ENCODE measurements around the gene KCNQ1.

KCNQ1 gene

DNA sequence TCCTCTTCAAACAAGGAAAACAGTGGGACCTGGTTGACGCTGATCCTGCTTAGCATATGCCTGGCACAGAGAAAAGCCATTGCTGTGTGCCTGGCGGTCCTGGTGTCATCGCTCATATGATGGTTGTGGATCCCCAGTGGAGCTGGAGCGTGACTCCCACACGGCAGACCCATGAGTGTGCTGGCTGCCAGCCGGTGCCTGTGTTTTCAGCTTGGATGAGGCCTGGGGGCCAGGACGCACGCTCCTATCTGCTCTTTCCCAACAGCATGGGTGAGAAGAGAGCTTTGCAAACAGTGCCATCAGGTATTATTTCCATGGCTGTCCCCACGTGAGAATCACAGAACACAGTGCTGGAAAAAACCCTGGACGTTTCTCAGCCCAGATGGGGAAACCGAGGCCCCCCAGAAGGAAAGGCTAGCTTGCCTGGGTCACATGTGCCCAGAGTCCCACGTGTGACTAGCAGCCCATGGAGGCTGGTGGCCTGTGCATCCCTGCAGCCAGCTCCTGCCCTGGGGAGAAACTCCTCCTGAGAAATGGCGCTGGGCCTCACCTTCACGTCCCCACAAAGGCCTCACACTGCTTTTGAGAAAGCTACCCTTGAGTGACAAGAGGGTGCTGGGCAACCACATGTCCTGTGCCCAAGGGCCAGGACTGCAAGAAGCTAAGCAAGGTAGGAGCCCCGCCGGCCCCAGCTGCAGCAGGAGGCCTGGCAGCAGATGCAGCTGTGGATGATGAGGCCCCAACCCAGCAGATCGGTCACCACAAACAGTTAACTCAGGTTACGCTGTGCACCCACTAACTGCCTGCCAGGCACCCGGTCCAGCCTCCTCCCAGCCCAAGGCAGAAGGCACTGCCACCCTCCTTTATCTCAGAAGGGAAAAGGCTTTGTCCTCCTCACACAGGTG, 436.5 kb downstream of the KCNQ1 start:
- TF ChIP-seq, protein P1, sequence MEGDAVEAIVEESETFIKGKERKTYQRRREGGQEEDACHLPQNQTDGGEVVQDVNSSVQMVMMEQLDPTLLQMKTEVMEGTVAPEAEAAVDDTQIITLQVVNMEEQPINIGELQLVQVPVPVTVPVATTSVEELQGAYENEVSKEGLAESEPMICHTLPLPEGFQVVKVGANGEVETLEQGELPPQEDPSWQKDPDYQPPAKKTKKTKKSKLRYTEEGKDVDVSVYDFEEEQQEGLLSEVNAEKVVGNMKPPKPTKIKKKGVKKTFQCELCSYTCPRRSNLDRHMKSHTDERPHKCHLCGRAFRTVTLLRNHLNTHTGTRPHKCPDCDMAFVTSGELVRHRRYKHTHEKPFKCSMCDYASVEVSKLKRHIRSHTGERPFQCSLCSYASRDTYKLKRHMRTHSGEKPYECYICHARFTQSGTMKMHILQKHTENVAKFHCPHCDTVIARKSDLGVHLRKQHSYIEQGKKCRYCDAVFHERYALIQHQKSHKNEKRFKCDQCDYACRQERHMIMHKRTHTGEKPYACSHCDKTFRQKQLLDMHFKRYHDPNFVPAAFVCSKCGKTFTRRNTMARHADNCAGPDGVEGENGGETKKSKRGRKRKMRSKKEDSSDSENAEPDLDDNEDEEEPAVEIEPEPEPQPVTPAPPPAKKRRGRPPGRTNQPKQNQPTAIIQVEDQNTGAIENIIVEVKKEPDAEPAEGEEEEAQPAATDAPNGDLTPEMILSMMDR (IDR thresholded peaks at IDR 0.05; ENCODE audit: borderline replicate concordance, insufficient read depth, low read depth, low read length) = no peak
- H3K4me3 ChIP-seq (ENCODE audit: low read depth, low read length) = no peak overlapping the region

DNA sequence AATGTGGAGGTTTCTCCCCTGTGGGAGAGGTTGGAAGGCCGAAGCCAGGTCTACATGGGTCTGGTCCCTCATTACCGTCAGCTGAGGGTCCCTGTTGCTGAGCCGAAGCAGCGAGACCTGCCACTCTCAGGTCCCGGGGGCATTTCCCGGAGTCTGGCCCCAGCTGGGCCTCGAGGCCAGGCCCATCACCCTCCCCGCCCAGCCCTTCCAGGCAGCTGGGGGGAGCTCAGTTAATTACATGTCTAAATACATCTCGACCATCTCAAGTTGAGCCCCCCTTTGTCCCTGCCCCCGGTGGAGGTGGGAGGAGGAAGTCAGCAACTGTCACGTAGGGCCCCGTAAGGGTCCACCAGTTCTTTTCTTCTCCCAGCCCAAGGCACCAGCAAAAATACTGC, 437.2 kb downstream of the KCNQ1 start:
- TF ChIP-seq, protein P1 (IDR thresholded peaks at IDR 0.05; ENCODE audit: borderline replicate concordance, insufficient read depth, low read depth, low read length) = no peak

DNA sequence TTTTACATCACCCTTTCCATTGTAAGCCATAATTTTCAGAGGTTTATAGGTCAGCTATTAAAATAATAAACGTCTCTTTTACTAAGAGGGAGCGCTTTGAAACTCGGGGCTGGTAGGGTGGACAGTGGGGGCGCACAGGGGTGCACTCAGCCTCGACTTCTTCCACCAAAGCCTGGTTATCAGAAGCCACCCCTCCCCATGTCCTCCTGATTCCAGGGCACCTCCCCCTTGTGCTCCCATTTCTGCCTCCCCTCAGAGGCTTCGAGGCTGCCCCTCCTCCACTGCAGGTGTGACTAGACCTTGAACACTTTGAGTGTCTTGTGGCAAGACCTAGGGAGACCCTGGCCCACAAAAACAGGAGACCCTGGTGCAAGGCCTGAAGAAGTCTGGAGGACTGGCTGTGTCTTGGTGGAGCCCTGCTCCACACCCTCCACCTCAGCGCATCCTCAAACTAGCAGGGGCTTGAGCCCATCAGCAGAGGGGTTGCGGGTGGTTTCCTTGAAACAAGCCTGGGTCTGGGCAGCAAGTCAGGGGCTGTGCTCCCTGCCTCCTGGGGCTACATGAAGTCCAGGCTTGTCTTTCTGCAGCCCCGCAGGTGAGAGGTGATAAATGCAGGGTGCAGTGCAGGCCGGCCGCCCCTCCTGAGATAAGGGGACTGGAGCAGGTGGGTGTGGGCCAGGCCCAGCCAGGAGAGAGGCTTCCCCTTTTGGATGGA, 437.7 kb downstream of the KCNQ1 start:
- H3K4me3 ChIP-seq (ENCODE audit: low read depth, low read length) = no peak overlapping the region
- TF ChIP-seq, protein P1 (IDR thresholded peaks at IDR 0.05; ENCODE audit: borderline replicate concordance, insufficient read depth, low read depth, low read length) = no peak

More for the DNA sequence above, 437.2 kb downstream of the KCNQ1 start:
- no peak overlapping the region for H3K4me3 ChIP-seq (ENCODE audit: low read depth, low read length)

DNA sequence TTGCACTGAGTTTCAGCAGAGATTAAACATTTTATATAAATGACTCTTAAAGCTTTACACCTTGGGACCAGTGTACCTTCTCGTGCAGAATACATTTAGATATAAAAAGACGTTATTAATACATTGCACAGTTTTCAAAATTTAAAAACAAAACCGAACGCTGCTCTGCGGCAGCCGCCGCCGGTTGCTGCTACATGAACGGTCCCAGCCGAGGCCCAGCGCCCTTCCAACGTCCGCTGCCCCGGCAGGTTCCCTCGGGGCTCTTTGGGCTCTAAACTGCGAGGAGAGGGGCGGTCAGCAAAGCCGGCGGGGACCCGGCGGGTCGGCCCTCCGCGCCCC, 438.8 kb downstream of the KCNQ1 start:
- H3K4me3 ChIP-seq (ENCODE audit: low read depth, low read length) = no peak overlapping the region
- TF ChIP-seq, protein P1 (IDR thresholded peaks at IDR 0.05; ENCODE audit: borderline replicate concordance, insufficient read depth, low read depth, low read length) = no peak

DNA sequence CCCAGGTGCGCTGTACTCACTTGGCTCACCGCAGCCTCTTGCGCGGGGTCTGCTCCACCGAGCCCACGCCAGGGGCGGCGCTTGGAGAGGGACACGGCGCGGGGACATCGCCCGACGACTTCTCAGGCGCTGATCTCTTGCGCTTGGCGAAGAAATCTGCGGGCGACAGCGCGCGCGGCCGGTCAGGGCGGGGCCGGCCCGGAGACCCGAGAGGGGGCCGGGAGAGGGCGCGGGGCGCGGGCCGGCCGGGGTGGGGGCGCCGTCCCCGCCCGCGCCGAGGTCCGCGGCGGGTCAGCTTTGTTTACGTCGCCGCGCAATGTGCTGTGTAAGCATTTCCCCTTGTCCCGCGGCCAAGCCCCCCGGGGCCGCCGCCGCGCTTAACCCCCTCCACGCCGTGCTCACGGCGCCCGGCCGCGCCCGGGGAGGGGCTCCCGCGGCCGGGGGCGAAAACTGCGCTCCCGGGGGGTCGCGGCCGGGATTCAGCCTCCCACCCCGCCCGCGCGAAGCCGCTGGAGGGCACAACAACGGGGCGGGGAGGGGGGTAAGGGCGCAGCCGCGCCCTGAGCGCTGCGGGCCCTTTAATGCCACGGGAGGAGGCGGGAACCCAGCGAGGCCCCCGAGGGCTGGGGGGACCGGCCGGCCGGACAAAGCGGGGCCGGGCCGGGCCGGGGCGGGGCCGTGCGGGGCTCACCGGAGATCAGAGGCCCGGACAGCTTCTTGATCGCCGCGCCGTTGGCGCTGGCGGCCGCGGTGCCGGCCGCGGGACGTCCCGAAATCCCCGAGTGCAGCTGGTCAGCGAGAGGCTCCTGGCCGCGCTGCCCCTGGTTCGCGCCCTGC, 439.4 kb downstream of the KCNQ1 start:
- no peak overlapping the region for H3K4me3 ChIP-seq (ENCODE audit: low read depth, low read length)
- TF ChIP-seq, protein P1 (IDR thresholded peaks at IDR 0.05; ENCODE audit: borderline replicate concordance, insufficient read depth, low read depth, low read length) = no peak

DNA sequence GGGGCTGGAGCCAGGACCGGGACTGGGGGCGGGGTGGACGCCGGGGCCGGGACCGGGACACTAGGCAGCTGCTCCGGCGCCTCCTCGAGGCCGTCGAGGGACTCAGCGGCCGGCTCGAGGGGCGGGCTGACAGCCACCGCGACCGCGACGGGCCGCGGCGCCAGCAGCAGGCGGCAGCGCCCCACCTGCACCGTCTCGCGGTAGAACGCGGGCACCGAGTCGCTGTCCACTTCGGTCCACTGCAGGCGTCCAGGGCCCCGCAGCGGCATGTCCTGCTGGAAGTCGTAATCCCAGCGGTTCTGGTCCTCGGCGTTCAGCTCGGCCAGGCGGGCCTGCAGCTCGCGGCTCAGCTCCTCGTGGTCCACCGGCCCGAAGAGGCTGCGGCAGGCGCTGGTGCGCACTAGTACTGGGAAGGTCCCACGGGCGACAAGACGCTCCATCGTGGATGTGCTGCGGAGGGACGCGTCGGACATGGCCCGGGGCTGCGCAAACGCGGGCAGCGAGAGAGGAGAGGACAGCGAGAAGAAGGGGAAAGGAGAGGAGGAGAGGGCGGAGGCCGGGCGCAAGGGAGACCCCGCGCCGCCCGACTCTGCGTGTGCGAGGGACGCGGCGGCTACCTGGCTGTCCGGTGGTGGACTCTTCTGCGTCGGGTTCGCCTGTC, 440.3 kb downstream of the KCNQ1 start:
- TF ChIP-seq, protein P1 (IDR thresholded peaks at IDR 0.05; ENCODE audit: borderline replicate concordance, insufficient read depth, low read depth, low read length) = 0 out of 2 replicates have a peak, but pooled peaks have one; percentile 11
- peak overlapping the region; percentile 55 for H3K4me3 ChIP-seq (ENCODE audit: low read depth, low read length)

Measured in GM12875 (cell line).